Measurements from ENCODE around the gene AURKAIP1.
A peak's percentile ranks its signal among the peaks of the same experiment; 100 is the strongest.
"Not testable (repeated sequence)": the region's sequence is repeated elsewhere in the genome, so short reads cannot be mapped to it uniquely, and the experiment has no call there.

AURKAIP1 gene

GRCh38 chr1:1407636-1408318, 32.8 kb upstream of the AURKAIP1 start:
- no peak for TF ChIP-seq Cebpa-rat (IDR thresholded peaks at IDR 0.05)
- H3K9me3 ChIP-seq (replicated peaks in 1 of 11): peaks cover 13 to 26% (median 19%) of the 10 kb centered on the region in 11 experiments
- H3K36me3 ChIP-seq: peaks cover 34 to 74% (median 60%) of the 10 kb centered on the region in 11 experiments
- peak overlapping the region; percentile 74 to 98 (median 93) for H3K27ac ChIP-seq
- H4K20me1 ChIP-seq: peaks cover 0 to 59% (median 43%) of the 10 kb centered on the region in 11 experiments; a peak in 19 of 22 replicates
- peak overlapping the region; percentile 90 to 99 (median 94) for H3K9ac ChIP-seq
- H3K4me2 ChIP-seq: peak overlapping the region; percentile 82 to 98 (median 93)
- H3K4me1 ChIP-seq: peaks cover 31 to 54% (median 44%) of the 10 kb centered on the region in 10 experiments
- no peaks in the 10 kb centered on the region for H3K27me3 ChIP-seq
- H3K4me3 ChIP-seq: peak overlapping the region; percentile 74 to 100 (median 96)

GRCh38 chr1:1406821-1407635, 32.0 kb upstream of the AURKAIP1 start, which contains the start of gene MRPL20:
Gene MRPL20 (minus strand): TSS chr1:1407293. CDS start chr1:1407217, 76 bp downstream.
- Histone ChIP-seq H3K36me3 (peaks cover 42 to 77% (median 65%) of the 10 kb centered on the region in 11 experiments), H3K9me3 (replicated peaks in 1 of 11) (peaks cover 7 to 18% (median 13%) of the 10 kb centered on the region in 11 experiments)
- no peak for TF ChIP-seq Cebpa-rat (IDR thresholded peaks at IDR 0.05)

GRCh38 chr1:1406101-1406820, 31.3 kb upstream of the AURKAIP1 start:
- no peaks in the 10 kb centered on the region for H3K27me3 ChIP-seq
- H3K9ac ChIP-seq: peak overlapping the region; percentile 90 to 99 (median 94)
- no peak for TF ChIP-seq Cebpa-rat (IDR thresholded peaks at IDR 0.05)
- peaks cover 35 to 68% (median 51%) of the 10 kb centered on the region in 10 experiments for H3K4me1 ChIP-seq
- H3K4me2 ChIP-seq: peak overlapping the region; percentile 92 to 99 (median 96)
- peak overlapping the region; percentile 74 to 100 (median 96) for H3K4me3 ChIP-seq
- H4K20me1 ChIP-seq: peaks cover 3 to 74% (median 58%) of the 10 kb centered on the region in 11 experiments; a peak in 21 of 22 replicates
- H3K36me3 ChIP-seq: peaks cover 44 to 77% (median 68%) of the 10 kb centered on the region in 11 experiments
- H3K27ac ChIP-seq: peak overlapping the region; percentile 76 to 98 (median 93)
- peaks cover 0 to 11% (median 5%) of the 10 kb centered on the region in 11 experiments; a peak in 18 of 22 replicates for H3K9me3 ChIP-seq (replicated peaks in 1 of 11)

More at GRCh38 chr1:1406821-1407635, 32.0 kb upstream of the AURKAIP1 start, which contains the start of gene MRPL20:
- H3K4me2 ChIP-seq: peak within 1 kb of the TSS; percentile 92 to 99 (median 97)
- no peaks in the 10 kb centered on the region for H3K27me3 ChIP-seq
- peaks cover 0 to 66% (median 51%) of the 10 kb centered on the region in 11 experiments; a peak in 19 of 22 replicates for H4K20me1 ChIP-seq
- H3K4me3 ChIP-seq: peak within 1 kb of the TSS; percentile 74 to 100 (median 96)
- H3K27ac ChIP-seq: peak within 1 kb of the TSS; percentile 76 to 98 (median 93)
- H3K9ac ChIP-seq: peak within 1 kb of the TSS; percentile 90 to 99 (median 94)
- peaks cover 31 to 62% (median 45%) of the 10 kb centered on the region in 10 experiments for H3K4me1 ChIP-seq

- H3K36me3 ChIP-seq: peaks cover 50 to 66% (median 60%) of the 10 kb centered on the region in 11 experiments
- peaks cover 4 to 80% (median 61%) of the 10 kb centered on the region in 11 experiments; a peak in 21 of 22 replicates for H4K20me1 ChIP-seq
- H3K4me3 ChIP-seq: no peak overlapping the region
- H3K9me3 ChIP-seq (replicated peaks in 1 of 11): no peaks in the 10 kb centered on the region
- peaks cover 41 to 69% (median 55%) of the 10 kb centered on the region in 10 experiments for H3K4me1 ChIP-seq
- peak overlapping the region in 7 of 11 experiments; percentile 3 to 92 (median 33); a peak in 9 of 22 replicates for H3K9ac ChIP-seq
- H3K27ac ChIP-seq: peak overlapping the region in 1 of 11 experiments; percentile 36; a peak in 2 of 22 replicates
- no peak for TF ChIP-seq Cebpa-rat (IDR thresholded peaks at IDR 0.05)
- H3K4me2 ChIP-seq: peak overlapping the region in 3 of 11 experiments; percentile 41 to 97 (median 95); a peak in 7 of 22 replicates
- no peaks in the 10 kb centered on the region for H3K27me3 ChIP-seq
Observed at GRCh38 chr1:1403653-1404052, 28.6 kb upstream of the AURKAIP1 start.

GRCh38 chr1:1402901-1403392, 27.9 kb upstream of the AURKAIP1 start:
- peaks cover 54 to 68% (median 61%) of the 10 kb centered on the region in 11 experiments for H3K36me3 ChIP-seq
- H3K9ac ChIP-seq: peak overlapping the region in 3 of 11 experiments; percentile 24 to 61 (median 31); a peak in 5 of 22 replicates
- peak overlapping the region in 3 of 11 experiments; percentile 41 to 97 (median 95); a peak in 3 of 22 replicates for H3K4me2 ChIP-seq
- not testable (repeated sequence) for H3K4me3 ChIP-seq; H3K27ac ChIP-seq; H3K9me3 ChIP-seq (replicated peaks in 1 of 11); H3K27me3 ChIP-seq
- peaks cover 38 to 66% (median 52%) of the 10 kb centered on the region in 10 experiments for H3K4me1 ChIP-seq
- peaks cover 4 to 78% (median 56%) of the 10 kb centered on the region in 11 experiments; a peak in 21 of 22 replicates for H4K20me1 ChIP-seq

- Histone ChIP-seq H3K4me2 (peak overlapping the region in 2 of 11 experiments; percentile 7 to 91; a peak in 2 of 22 replicates), H3K9me3 (replicated peaks in 1 of 11) (no peaks in the 10 kb centered on the region), H3K9ac (peak overlapping the region in 2 of 11 experiments; percentile 21 to 24; a peak in 4 of 22 replicates), H3K4me3 (no peak overlapping the region), H3K36me3 (peaks cover 60 to 75% (median 68%) of the 10 kb centered on the region in 11 experiments), H4K20me1 (peaks cover 4 to 83% (median 52%) of the 10 kb centered on the region in 11 experiments; a peak in 21 of 22 replicates), H3K27ac (no peak overlapping the region), H3K27me3 (no peaks in the 10 kb centered on the region), H3K4me1 (peaks cover 43 to 72% (median 58%) of the 10 kb centered on the region in 10 experiments)
- no peak for TF ChIP-seq Cebpa-rat (IDR thresholded peaks at IDR 0.05)
Observed at GRCh38 chr1:1402072-1402900, 27.3 kb upstream of the AURKAIP1 start.

- Histone ChIP-seq H3K36me3 (peaks cover 66 to 83% (median 75%) of the 10 kb centered on the region in 11 experiments), H3K4me2 (peak overlapping the region; percentile 89 to 99 (median 96)), H3K4me1 (peaks cover 47 to 78% (median 63%) of the 10 kb centered on the region in 10 experiments), H3K27ac (0 out of 22 replicates have a peak overlapping the region, but pooled peaks of 1 of the 11 experiments have one; percentile 97), H3K9me3 (replicated peaks in 1 of 11) (no peaks in the 10 kb centered on the region), H3K27me3 (no peaks in the 10 kb centered on the region), H3K4me3 (peak overlapping the region in 5 of 10 experiments; percentile 83 to 100 (median 98); a peak in 8 of 20 replicates), H4K20me1 (peaks cover 4 to 89% (median 52%) of the 10 kb centered on the region in 11 experiments; a peak in 21 of 22 replicates), H3K9ac (peak overlapping the region in 9 of 11 experiments; percentile 94 to 99 (median 98); a peak in 16 of 22 replicates)
- TF ChIP-seq Cebpa-rat (IDR thresholded peaks at IDR 0.05): no peak
Observed at GRCh38 chr1:1401457-1402010, 26.5 kb upstream of the AURKAIP1 start.

Data from BLaER1 treated with 17β-estradiol and CSF1 and Interleukin-3, amounts not matched to agents 10 nM and 100 nM (cell line).